Ascending aorta (tissue), 2 donors: ENCODE results near the gene RYK. TPM values are rescaled to one million over a fixed set of nuclear protein-coding genes. Genes with fewer than 3 reads are reported as not detected.

Source experiments
- DNase-seq, 2 donors: peaks; one replicate each; pipeline ENCODE4 v3.0.0-alpha.2; 2019; ENCODE audit warnings: low spot score in 2 of 2
- H3K27ac ChIP-seq, 2 donors: fragments of 200-600 bp; sonication (generic); one replicate each; pipeline ENCODE4 v1.5.1; 2016 to 2017; ENCODE audit warnings: mild to moderate bottlenecking in 1 of 2
- H3K27me3 ChIP-seq: fragments of 200-600 bp; sonication (generic); one replicate; pipeline ENCODE4 v1.5.1; 2017
- H3K36me3 ChIP-seq, 2 donors: fragments of 200-600 bp; sonication (generic); one replicate each; pipeline ENCODE4 v1.5.1; 2016
- H3K4me1 ChIP-seq, 2 donors: fragments of 200-600 bp; sonication (generic); one replicate each; pipeline ENCODE4 v1.5.1; 2016 to 2017; ENCODE audit warnings: mild to moderate bottlenecking in 1 of 2
- H3K4me3 ChIP-seq, 2 donors: fragments of 200-600 bp; sonication (generic); one replicate each; pipeline ENCODE4 v1.5.1; 2016 to 2017; ENCODE audit warnings: mild to moderate bottlenecking in 1 of 2
- H3K9me3 ChIP-seq, 2 donors: fragments of 200-600 bp; sonication (generic); one replicate each; pipeline ENCODE4 v1.5.1; 2016
- intact Hi-C: fragments of 100-400 bp; cut with DNase I; formaldehyde crosslinking; loops from one replicate; pipeline ENCODE4 v1.15.1; 2023
- total RNA-seq: library from RNA; depleted of rRNA; stranded (reverse); fragments of >200 nt; gene quantifications from one replicate; pipeline ENCODE4 v1.1.0, GENCODE V29; 2016
- TF ChIP-seq, protein P1 (sequence below), 3 experiments: fragments of 200-600 bp in 2 of 3; fragments of 450-650 bp in 1 of 3; sonication (generic) in 2 of 3; IDR thresholded peaks; one replicate each; pipeline ENCODE4 v1.5.1; 2016 to 2019; ENCODE audit warnings: antibody characterized with exemption in 3 of 3, mild to moderate bottlenecking in 1 of 3, moderate library complexity in 1 of 3

RYK gene
- total RNA-seq, 1 donor from 2014 or later: 13.5 TPM

DNA sequence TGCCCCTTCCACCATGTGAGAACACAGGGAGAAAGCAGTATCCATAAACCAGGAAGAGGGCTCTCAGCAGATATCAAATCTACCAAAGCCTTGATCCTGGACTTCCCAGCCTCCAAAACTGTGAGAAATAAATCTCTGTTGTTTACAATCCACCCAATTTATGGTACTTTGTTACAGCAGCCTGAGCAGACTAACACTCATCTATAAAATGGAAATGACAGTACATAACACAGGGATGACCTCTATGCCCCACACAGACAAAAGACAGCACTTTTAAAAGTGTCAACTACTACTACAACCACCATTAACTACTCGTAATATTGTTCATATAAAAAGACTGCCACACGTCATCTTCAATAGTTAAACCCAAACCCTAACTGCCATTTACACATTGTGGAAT lies 5.7 kb downstream of the RYK start:
- no peaks in the 10 kb centered on the region for H3K36me3 ChIP-seq
- DNase-seq: no peak
- intact Hi-C loops: no loop called here

DNA sequence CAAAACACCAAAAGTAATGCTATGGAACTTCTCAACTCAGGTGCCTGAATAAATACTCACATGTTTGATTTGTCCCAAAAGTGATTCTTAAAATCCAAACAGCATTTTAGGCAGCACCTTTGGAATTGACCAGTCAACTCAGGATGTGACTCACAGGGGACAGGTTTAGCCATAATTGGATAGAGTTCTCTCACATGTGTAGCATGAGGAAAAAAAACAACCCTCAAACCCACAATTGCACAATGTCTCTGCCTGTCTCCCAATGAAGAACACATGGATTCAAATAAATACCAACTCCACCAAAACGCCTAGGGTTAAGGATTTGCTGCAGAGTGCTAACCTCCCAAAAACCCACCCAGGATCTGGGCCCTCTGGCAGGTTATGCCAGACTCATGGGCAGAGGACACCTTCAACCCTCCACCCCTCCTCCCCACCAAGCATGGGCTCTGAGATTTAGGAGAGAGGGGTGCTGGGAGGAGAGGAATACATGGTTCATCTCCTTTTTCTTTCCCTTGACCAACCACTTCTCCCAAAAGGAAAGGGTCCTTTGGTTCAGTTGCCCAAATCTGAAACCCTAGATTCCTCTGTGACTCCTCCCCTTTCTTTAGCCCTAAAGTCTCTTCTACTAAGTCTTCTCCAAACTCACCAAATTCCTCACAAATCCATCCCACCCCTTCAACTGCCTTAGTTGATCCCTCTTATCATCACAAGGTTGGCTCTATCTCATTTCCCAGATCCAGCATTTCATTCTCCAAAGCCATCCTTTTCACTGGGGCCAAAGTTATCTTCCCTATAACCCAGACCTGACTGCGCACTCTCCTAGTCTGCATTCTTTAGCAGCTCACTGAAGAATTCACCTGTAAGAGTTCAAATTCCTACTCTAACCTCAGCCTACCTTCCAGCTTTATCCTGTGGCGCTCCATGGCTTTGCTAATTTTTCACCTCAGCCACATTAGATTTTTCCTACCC lies 7.7 kb downstream of the RYK start:
- Histone ChIP-seq H3K9me3 (no peaks in the 10 kb centered on the region), H3K27me3 (no peaks in the 10 kb centered on the region), H3K4me1 (peaks cover 0 to 8% of the 10 kb centered on the region in 2 donors), H3K27ac (peak overlapping the region; percentile 22 to 66), H3K36me3 (no peaks in the 10 kb centered on the region), H3K4me3 (no peak overlapping the region)
- DNase-seq: no peak
- intact Hi-C loops: no loop called here
- TF ChIP-seq, protein P1, sequence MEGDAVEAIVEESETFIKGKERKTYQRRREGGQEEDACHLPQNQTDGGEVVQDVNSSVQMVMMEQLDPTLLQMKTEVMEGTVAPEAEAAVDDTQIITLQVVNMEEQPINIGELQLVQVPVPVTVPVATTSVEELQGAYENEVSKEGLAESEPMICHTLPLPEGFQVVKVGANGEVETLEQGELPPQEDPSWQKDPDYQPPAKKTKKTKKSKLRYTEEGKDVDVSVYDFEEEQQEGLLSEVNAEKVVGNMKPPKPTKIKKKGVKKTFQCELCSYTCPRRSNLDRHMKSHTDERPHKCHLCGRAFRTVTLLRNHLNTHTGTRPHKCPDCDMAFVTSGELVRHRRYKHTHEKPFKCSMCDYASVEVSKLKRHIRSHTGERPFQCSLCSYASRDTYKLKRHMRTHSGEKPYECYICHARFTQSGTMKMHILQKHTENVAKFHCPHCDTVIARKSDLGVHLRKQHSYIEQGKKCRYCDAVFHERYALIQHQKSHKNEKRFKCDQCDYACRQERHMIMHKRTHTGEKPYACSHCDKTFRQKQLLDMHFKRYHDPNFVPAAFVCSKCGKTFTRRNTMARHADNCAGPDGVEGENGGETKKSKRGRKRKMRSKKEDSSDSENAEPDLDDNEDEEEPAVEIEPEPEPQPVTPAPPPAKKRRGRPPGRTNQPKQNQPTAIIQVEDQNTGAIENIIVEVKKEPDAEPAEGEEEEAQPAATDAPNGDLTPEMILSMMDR (IDR thresholded peaks at IDR 0.05): no peak

More for the DNA sequence above, 5.7 kb downstream of the RYK start:
- no peaks in the 10 kb centered on the region for H3K27me3 ChIP-seq
- no peaks in the 10 kb centered on the region for H3K9me3 ChIP-seq
- no peak overlapping the region for H3K27ac ChIP-seq
- TF ChIP-seq, protein P1 (IDR thresholded peaks at IDR 0.05): no peak
- no peak overlapping the region for H3K4me3 ChIP-seq
- H3K4me1 ChIP-seq: peaks cover 0 to 11% of the 10 kb centered on the region in 2 donors

DNA sequence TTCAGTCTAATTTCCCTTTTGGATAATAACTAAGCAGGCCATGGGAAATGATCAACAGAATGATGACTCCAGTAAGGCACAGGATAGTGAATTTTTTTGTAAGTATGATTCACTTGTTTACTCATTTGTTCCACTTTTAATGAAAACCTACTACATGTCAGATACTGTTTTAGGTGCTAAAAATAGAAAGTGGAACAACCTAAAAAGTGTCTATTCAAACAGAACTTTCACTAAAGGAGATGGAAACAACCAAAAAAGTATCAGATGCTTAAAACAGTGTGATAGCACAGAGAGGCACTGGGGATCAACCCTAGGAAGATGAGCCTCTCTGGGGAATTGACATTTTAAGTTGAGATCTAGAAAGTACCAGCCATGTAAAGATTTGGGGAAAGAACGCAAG lies 11.1 kb downstream of the RYK start:
- Histone ChIP-seq H3K4me1 (peaks cover 4 to 20% of the 10 kb centered on the region in 2 donors), H3K27ac (peak overlapping the region; percentile 5 to 22)

DNA sequence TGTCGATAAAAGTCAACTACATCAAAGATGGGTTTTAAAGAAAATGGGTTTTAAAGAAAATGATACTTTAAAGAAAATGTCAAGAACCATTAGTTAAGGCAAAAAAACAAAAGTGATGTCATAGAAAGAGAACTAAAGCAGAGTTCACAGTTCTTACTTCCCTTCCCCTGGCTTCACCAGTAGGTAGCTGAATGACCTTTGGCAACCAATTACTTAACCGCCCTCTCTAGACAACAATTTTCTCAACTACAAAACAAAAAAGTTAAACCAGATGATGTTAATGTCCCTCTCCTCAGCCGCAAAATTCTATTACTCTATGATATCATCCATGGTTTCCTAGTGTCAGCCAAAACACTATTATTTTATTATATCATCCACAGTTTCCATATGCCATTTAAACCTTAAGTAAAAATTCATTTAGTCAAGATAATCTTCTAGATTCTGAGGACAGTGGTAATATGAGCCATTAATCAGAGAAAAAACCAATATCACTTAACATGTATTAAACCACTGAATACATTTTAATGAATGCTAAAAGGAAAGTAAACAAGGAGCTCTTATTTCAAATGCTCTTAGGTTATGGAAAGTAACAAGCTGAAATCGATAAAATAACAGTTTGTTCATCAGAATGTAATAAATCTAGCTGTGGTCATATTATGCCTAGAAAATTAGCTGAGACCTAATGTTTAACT lies 13.1 kb downstream of the RYK start:
- peak overlapping the region; percentile 58 to 71 for H3K27ac ChIP-seq
- no peak overlapping the region for H3K4me3 ChIP-seq
- no peaks in the 10 kb centered on the region for H3K36me3 ChIP-seq
- H3K4me1 ChIP-seq: peaks cover 4 to 19% of the 10 kb centered on the region in 2 donors
- TF ChIP-seq, protein P1 (IDR thresholded peaks at IDR 0.05): no peak
- H3K9me3 ChIP-seq: no peaks in the 10 kb centered on the region
- no peak for DNase-seq
- intact Hi-C loops: no loop called here
- no peaks in the 10 kb centered on the region for H3K27me3 ChIP-seq

More for the DNA sequence above, 11.1 kb downstream of the RYK start:
- Histone ChIP-seq H3K36me3 (no peaks in the 10 kb centered on the region), H3K27me3 (no peaks in the 10 kb centered on the region), H3K4me3 (no peak overlapping the region), H3K9me3 (no peaks in the 10 kb centered on the region)
- TF ChIP-seq, protein P1 (IDR thresholded peaks at IDR 0.05): no peak
- intact Hi-C loops: no loop called here
- no peak for DNase-seq

DNA sequence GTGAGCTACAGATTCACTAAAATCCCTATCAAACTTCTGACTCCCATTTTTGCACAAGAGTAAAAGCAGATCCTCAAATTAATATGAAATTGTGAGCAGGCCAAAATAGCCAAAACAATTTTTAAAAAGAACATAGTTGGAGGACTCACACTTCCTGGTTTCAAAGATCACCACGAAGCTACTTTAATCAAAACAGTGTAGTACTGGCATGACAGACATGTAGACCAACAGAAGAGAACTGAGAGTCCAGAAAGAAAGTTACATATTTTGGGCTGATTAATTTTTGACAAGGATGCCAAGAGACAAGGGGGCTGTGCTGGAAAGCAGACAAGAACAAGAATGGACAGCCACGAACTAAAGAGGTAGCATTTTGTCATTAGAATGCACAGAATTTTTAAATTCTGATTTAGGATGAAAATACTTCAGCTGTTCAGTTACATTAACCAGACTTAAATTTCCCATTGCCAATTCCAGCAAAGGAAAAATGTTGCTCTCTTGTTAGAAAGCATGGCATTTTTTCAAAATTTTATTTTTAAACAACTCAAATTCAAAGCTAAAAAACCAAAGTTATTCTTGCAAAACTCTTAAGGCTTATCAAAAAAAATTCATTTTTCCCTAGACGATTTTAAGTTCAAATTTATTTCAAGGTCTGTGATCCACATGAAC lies 14.0 kb downstream of the RYK start:
- DNase-seq: no peak
- TF ChIP-seq, protein P1 (IDR thresholded peaks at IDR 0.05): no peak
- peak overlapping the region; percentile 58 to 71 for H3K27ac ChIP-seq
- intact Hi-C loops: no loop called here
- no peaks in the 10 kb centered on the region for H3K9me3 ChIP-seq
- no peaks in the 10 kb centered on the region for H3K36me3 ChIP-seq
- peak overlapping the region in 1 of 2 donors; percentile 23 for H3K4me3 ChIP-seq
- H3K4me1 ChIP-seq: peaks cover 4 to 22% of the 10 kb centered on the region in 2 donors
- H3K27me3 ChIP-seq: no peaks in the 10 kb centered on the region
